Activated T-cell treated with anti-CD3 and anti-CD28 coated beads, Interleukin-2, amount 50 U/mL, for 1 hour (primary cell): ENCODE results near the gene PCDHA4.

Source experiments
- DNase-seq: peaks from one replicate; pipeline ENCODE4 v3.0.0-alpha.2; 2020

The PCDHA4 gene

DNA sequence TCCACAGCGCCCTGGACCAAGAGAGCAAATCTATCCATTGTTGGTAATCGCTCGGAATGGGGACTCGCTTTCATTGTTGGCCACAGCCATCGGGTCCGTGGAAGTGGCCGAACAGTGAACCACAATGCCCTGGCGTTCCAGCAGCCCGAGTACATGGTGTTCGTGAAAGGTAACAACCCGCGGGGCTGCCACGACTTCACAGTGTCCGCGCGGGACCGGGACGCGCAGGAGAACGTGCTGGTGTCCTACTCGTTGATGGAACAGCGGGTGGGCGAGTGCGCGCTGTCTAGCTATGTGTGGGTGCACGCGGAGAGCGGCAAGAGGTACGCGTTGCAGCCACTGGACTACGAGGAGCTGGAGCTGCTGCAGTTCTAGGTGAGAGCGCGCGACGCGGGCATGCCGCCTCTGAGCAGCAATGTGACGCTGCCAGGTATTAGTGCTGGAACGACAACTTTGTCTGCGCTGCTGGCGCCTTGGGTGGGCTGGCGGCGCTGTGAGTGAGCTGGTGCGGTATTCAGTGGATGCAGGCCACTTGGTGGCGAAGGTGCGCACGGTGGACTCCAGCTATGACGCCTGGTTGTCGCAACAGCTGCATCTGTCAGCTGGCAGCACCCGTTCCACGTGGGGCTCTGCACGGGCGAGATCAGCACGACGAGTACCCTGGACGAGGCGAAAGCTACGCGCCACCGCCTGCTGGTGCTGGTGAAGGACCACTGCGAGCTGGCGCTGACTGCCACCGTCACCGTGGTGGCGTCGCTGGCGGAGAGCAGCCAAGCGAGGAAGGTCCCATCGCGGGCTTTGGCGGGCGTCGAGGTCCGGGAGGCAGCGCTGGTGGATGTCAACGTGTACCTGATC is 55.8 kb downstream of the PCDHA4 start:
- no peak for DNase-seq
